WERI-Rb-1 (cell line): ENCODE results near the gene PDF.
A peak's percentile ranks its signal among the peaks of the same experiment; 100 is the strongest.

Experiments used
- DNase-seq: peaks from one replicate; pipeline ENCODE4 v3.0.0-alpha.2; 2020
- H3K27ac ChIP-seq: fragments of 250-450 bp; sonication (Bioruptor Pico); 2 replicates; pipeline ENCODE4 v1.5.1; 2020; ENCODE audit warnings: mild to moderate bottlenecking, moderate library complexity
- H3K27me3 ChIP-seq: fragments of 250-450 bp; sonication (Bioruptor Pico); 2 replicates; pipeline ENCODE4 v1.5.1; 2021; ENCODE audit warnings: mild to moderate bottlenecking, low read depth, moderate library complexity; ENCODE audit not compliant: insufficient read depth, severe bottlenecking
- H3K36me3 ChIP-seq: fragments of 250-450 bp; sonication (Bioruptor Pico); 2 replicates; pipeline ENCODE4 v1.5.1; 2020; ENCODE audit warnings: mild to moderate bottlenecking, moderate library complexity
- H3K4me3 ChIP-seq: 2 replicates; pipeline ENCODE4 v1.5.1; 2011; ENCODE audit warnings: low read depth, mild to moderate bottlenecking, control low read depth, low read length
- H3K9me3 ChIP-seq: fragments of 250-450 bp; sonication (Bioruptor Pico); 2 replicates; pipeline ENCODE4 v1.5.1; 2021; ENCODE audit warnings: mild to moderate bottlenecking, moderate library complexity; ENCODE audit not compliant: severe bottlenecking
- TF ChIP-seq, protein P1 (sequence below): IDR thresholded peaks from 2 replicates; pipeline ENCODE4 v1.5.1; 2011; ENCODE audit warnings: low read depth, mild to moderate bottlenecking, control low read depth, inconsistent platforms, low read length

Gene PDF

DNA sequence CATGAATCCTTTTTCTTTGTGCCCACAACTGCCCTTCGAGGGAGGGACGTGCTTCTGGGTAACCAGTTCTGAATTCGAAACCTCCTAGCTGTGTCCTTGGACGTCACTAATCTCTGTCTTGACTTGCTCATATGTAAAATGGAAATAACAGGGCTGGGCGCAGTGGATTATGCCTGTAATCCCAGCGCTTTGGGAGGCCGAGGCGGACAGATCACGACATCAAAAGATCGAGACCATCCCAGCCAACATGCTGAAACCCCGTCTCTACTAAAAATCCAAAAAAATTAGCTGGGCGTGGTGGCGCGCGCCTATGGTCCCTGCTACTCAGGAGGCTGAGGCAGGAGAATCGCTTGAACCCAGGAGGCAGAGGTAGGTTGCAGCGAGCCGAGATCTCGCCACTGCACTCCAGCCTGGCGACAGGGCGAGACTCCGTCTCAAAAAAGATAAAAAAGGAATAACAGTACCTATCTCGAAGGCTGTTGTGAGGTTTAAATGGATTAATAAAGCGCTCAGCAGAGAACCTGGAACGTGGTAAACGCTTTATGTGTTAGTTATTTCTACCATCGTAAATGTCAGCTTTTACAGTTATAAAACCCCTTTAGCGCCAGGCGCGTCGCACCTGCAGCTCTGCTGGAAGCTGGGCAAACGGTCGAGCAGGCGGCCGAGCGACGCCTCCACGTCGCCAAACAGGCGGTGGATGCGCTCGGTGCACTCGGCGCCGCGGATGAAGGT is 8.3 kb upstream of the PDF start:
- Histone ChIP-seq H3K27ac (peak overlapping the region; percentile 95), H3K27me3 (no peaks in the 10 kb centered on the region), H3K9me3 (no peaks in the 10 kb centered on the region), H3K4me3 (peak overlapping the region; percentile 55), H3K36me3 (peaks cover 61% of the 10 kb centered on the region)
- DNase-seq: no peak
- TF ChIP-seq, protein P1, sequence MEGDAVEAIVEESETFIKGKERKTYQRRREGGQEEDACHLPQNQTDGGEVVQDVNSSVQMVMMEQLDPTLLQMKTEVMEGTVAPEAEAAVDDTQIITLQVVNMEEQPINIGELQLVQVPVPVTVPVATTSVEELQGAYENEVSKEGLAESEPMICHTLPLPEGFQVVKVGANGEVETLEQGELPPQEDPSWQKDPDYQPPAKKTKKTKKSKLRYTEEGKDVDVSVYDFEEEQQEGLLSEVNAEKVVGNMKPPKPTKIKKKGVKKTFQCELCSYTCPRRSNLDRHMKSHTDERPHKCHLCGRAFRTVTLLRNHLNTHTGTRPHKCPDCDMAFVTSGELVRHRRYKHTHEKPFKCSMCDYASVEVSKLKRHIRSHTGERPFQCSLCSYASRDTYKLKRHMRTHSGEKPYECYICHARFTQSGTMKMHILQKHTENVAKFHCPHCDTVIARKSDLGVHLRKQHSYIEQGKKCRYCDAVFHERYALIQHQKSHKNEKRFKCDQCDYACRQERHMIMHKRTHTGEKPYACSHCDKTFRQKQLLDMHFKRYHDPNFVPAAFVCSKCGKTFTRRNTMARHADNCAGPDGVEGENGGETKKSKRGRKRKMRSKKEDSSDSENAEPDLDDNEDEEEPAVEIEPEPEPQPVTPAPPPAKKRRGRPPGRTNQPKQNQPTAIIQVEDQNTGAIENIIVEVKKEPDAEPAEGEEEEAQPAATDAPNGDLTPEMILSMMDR: no peak

DNA sequence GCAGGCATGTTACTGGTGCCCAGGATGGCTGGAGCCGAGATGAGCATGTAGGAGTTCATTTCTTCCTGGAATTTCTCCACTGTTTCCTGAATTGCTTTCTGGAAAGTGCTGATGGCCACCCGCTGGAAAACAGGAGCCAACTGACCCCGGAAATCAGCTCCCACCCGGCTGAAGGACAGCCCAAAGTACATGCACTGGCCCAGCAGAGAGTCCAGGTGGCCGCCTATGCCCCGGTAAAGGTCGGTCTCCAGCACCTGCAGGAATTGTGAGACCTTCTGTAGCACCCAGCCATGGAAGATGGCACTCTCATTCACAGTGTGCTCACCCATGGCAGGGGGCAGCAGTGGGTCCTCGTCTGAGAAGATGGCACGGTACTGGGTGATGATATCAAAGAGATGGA is 4.3 kb upstream of the PDF start:
- no peaks in the 10 kb centered on the region for H3K9me3 ChIP-seq
- no peak overlapping the region for H3K27ac ChIP-seq
- DNase-seq: no peak
- TF ChIP-seq, protein P1: no peak
- H3K36me3 ChIP-seq: peaks cover 59% of the 10 kb centered on the region
- no peak overlapping the region for H3K4me3 ChIP-seq
- no peaks in the 10 kb centered on the region for H3K27me3 ChIP-seq

- Histone ChIP-seq H3K27ac (peak overlapping the region; percentile 92), H3K4me3 (peak overlapping the region; percentile 40), H3K9me3 (no peaks in the 10 kb centered on the region), H3K36me3 (peaks cover 84% of the 10 kb centered on the region), H3K27me3 (no peaks in the 10 kb centered on the region)
- DNase-seq: no peak
- TF ChIP-seq, protein P1: no peak
Measured at GRCh38 chr16:69329369-69330285, 761 bp downstream of the PDF start.

- H3K27me3 ChIP-seq: no peaks in the 10 kb centered on the region
- H3K4me3 ChIP-seq: no peak overlapping the region
- TF ChIP-seq, protein P1: no peak
- H3K36me3 ChIP-seq: peaks cover 84% of the 10 kb centered on the region
- no peak overlapping the region for H3K27ac ChIP-seq
- no peak for DNase-seq
- H3K9me3 ChIP-seq: no peaks in the 10 kb centered on the region
Measured at GRCh38 chr16:69328854-69329316, 1.5 kb downstream of the PDF start.

- H3K4me3 ChIP-seq: no peak overlapping the region
- H3K36me3 ChIP-seq: peaks cover 84% of the 10 kb centered on the region
- no peaks in the 10 kb centered on the region for H3K9me3 ChIP-seq
- DNase-seq: no peak
- H3K27ac ChIP-seq: no peak overlapping the region
- H3K27me3 ChIP-seq: no peaks in the 10 kb centered on the region
- TF ChIP-seq, protein P1: no peak
Measured at GRCh38 chr16:69327585-69328310, 2.6 kb downstream of the PDF start.
